DMS53 treated with DMSO at 0.1 percent for 48 hours (cell line): ENCODE data around the gene TERT.
"Not testable (repeated sequence)": the region's sequence is repeated elsewhere in the genome, so short reads cannot be mapped to it uniquely, and the experiment has no call there.

Experiments used
- DNase-seq: peaks from one replicate; lab custom pipeline; 2025; ENCODE audit not compliant: unreplicated experiment; lab: John Stamatoyannopoulos, UW

The TERT gene

DNA sequence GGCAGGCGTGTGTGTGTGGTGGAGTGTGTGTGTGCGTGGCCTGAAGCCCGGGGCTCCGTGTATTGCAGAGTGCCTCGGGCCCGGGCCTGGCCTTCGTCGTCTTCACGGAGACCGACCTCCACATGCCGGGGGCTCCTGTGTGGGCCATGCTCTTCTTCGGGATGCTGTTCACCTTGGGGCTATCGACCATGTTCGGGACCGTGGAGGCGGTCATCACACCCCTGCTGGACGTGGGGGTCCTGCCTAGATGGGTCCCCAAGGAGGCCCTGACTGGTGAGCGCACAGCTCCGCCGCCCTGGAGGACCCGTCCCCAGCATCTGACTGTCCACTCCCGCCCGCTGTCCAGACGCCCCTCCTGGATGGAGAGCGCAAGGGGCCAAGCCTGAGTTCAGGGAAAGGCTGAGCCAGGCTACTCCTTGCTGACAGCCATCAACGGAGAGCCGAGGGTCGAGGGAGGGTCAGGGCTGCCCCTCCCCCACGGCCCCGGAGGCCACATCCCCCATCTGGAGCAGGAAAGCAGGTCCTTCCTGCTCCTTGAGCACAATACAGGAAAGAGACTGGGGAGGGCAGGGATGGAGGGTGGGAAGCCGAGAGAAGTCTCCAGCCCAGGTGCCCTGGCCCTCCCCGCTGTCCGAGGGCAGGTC is 51.3 kb downstream of the TERT start:
- no peak for DNase-seq

GRCh38 chr5:1242733-1243486 is 52.0 kb downstream of the TERT start:
- no peak for DNase-seq

DNA sequence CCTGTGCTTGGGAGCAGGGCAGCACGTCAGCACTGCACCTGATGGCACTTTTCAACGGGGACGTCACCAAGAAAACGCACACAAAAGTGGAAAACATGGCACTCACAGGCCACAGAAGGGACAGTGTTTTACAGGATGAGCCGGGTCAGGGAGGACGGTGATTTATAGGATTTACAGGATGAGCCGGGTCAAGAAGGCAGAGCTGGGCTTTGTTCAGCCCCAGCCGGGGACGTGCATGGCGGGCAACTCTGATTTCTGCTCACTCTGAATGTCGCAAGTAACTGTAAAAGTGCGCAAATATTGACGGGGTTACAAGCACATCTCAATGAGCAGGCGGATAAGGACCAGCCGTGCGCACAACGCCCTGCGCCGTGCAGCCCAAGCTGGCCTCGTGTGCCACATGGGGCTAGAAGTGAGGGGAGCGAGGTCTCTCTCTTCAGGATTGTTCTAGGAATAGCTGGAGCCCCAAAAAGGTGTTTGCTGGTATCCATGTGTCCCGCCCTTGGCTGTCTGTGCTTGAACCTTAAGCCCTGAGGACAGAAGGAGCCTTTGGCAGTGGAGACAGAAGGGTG is 53.3 kb downstream of the TERT start:
- no peak for DNase-seq

DNA sequence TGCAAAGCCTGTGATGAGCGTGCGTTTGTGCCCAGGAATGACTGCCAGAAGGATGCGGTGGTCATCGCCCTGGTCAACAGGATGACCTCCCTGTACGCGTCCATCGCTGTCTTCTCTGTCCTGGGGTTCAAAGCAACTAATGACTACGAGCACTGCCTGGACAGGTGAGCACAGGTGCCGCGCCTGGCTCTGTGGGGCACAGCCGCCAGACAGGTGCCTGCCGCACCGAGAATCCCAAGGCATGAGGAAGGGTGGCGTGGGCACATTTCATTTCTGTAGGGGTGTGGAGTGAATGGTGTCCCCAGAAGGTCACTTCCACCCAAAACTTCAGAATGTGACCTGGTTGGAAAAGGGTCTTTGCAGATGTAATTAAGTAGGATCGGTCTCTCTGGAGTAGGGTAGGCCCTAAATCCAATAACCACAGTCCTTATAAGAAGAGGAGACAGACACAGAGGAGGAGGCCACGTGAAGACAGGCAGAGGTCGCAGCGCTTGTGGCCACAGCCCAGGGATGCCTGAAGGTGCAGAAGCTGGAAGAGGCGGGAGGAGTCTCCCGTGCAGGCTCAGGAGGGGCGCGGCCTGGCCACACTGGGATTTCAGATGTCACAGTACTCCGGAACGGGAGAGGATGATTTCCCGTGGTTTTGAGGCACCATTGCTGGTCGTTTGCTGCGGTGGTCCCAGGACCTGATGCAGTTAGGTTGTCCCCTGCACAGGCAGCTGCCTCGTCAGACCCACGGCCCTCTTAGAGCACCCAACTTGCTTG is 54.2 kb downstream of the TERT start:
- DNase-seq, result no peak

DNA sequence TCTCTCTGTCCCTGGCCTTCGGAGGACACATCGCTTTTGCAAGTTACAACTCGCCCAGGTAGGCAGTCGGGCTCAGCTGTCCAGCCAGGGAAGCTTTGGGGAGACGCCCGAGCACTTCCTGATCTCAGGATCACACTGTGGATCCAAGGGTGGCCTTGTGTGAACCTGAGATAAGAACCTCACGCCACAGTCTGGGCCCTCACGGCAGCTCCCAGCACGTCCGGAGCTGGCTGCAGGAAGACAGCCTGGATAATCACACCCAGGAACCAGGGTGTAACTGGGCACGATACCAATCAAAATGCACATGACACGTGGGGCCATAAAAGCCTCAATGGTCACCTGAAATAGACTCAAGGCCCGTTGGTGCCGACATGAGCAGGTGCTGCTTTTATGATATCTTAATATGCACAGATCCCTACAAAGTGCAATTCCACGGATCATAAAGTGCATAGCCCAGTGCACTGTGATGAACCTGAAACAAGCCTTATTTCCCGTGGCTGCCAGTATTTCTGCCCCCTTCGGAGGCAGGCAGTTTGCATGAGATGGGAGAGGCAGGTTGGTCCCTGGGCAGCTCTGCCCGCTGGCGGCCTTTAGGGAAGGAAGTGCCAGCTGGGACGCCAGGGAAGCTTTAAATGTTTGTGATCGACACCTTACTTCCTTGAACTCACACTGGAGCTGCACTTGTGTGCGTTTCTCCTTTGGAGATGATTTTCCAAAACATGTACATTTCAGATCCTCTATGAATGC is 55.2 kb downstream of the TERT start:
- DNase-seq, result no peak

GRCh38 chr5:1235838-1236237 is 59.0 kb downstream of the TERT start:
- no peak for DNase-seq

DNA sequence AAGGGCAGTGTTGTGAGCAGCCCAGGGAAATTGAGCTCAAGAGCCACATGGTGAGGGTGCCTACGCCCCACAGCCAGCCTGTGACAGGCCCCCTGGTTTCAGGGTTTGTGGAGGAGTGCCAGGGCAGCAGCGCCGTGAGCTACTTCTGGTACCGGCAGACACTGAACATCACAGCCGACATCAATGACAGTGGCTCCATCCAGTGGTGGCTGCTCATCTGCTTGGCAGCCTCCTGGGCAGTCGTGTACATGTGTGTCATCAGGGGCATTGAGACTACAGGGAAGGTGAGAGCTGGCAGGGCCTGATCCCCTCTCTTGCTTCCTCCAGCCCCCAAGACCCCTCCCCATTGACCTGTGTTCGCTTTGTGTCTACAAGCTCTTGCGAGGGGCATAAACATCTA is 59.5 kb downstream of the TERT start:
- peak; percentile 74 for DNase-seq

- DNase-seq, result peak; percentile 30
These were observed 62.1 kb downstream of the TERT start for GRCh38 chr5:1232780-1233179.

DNA sequence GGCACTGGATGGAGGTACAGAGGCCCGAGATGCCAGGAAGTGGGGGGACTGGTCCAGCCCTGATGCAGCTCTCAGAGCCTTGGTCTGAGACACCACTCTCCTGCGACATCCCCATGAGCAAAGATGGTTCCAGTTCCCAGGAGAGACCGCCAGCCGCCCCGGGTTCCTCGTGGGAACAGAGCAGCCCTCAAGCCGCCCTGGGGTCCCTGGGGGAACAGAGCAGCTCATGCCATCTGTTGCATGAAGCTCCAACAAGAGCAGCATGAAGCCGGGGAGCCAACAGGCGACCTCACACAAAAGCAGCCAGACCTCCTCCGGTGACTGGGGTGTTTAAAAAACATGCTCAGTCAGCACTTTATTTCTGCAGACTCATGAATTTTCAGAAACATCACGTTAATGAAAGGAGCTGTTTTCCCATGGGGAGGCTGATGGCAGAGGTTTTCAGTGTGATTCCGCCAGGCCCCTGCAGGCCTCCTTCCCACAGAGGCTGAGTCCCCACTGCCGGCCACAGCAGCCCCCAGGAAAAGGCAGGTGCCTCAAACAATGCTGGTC is 63.4 kb downstream of the TERT start:
- no peak for DNase-seq

GRCh38 chr5:1230551-1230950 is 64.3 kb downstream of the TERT start:
- no peak for DNase-seq

DNA sequence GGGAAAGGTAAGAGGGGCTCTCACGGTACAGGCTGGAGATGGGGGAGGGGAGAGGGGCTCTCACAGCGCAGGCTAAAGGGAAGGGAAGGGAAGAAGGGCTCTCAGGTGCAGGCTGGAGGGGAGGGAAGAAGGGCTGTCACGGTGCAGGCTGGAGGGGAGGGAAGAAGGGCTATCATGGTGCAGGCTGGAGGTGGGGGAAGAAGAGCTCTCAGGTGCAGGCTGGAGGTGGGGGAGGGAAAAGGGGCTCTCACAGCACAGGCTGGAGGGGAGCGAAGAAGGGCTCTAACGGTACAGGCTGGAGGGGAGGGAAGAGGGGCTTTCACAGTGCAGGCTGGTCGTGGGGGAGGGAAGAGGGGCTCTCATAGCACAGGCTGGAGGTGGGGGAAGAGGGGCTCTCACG is 65.0 kb downstream of the TERT start:
- no peak for DNase-seq

DNA sequence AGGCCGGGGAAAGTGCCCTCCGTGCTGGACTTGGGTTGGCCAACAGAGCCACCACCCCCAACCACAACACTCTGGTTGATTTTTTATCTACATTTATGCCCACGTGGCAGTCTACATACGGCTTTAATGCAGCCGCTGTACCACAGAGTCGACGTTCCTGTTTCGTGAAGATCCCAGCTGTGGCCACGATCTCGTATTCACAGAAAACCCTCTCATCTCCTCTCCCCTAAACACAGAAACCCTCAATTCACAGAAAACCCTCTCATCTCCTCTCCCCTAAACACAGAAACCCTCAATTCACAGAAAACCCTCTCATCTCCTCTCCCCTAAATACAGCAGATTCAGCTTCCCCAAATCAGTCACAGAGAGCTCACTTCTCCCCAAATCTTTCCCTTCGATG is 65.8 kb downstream of the TERT start:
- DNase-seq, result not testable (repeated sequence)

- DNase-seq, result no peak
These were observed 66.7 kb downstream of the TERT start for GRCh38 chr5:1228120-1228519.

DNA sequence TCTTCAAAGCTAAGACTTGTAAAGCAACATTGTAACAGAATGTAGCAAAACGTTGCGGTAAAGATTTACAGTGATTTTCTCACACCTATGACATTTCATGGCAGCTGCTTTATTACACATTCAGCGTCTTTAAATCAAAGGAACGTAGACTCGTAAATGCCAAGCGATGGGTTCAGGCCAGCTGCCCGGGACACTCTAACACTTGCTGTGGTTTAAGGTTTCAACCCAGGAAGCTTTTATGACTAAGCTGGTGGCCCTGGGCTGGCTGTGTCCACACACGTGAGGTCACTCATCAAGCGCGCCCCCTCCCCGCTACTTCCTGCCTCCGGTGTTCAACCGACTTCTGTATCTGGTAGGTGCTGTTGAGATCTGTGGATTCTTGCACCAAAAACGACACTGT is 67.2 kb downstream of the TERT start:
- peak; percentile 95 for DNase-seq

DNA sequence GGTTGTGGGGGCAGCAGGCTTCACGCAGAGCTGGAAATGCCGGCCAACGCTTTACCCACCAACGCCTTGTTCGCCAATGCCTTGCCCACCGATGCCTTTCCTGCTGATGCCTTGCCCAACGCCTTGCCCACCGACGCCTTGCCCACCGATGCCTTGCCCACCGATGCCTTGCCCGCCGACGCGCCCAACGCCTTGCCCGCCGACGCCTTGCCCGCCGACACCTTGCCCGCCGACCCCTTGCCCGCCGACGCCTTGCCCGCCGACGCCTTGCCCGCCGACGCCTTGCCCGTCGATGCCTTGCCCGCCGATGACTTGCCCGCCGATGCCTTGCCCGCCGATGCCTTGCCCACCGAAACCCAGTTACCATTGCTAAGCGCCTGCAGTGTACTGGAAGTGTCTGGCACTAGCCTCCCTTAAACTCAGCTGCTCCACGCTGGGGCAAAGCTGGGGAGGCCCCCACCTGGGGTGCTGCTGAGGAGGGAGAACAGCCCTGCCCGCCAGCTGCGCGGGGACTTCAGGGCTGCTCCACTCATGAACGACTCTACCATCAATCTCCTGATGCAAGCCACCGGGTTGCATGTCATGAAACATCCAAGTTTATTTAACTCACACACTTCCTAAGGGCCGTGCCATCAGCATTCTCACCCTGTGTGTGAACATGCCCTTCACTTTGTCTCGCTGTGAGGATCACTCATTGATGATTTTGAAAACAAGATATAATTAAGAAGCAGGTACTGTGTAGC is 67.9 kb downstream of the TERT start:
- DNase-seq, result no peak

- DNase-seq, result no peak
These were observed 68.6 kb downstream of the TERT start for GRCh38 chr5:1226231-1226630.

- DNase-seq, result no peak
These were observed 69.8 kb downstream of the TERT start, which contains the start of gene SLC6A18 for GRCh38 chr5:1225081-1225480. Gene SLC6A18 (plus strand): TSS chr5:1225381. CDS start chr5:1225478, 97 bp downstream.

DNA sequence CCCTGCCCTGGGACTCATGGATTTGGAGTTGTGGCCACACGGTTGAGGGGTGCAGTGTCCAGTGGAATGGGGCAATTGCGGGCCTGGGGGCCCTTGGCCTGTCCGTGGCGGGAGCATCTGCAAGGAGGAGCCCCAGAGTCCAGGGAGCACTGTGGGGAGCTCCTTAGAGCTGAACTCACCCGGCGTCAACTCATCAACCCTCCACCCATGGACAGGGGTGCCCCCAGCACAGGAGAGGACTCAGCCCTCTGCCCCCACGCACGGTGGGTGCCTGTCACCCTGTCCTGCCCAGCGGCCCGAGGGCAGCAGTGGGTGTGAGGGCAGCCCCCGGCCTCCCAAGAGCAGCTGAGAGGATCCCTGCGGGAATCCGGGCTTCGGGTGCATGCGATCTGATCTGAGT is 70.2 kb downstream of the TERT start:
- DNase-seq, result no peak

GRCh38 chr5:1223278-1223670 is 71.6 kb downstream of the TERT start:
- DNase-seq, result no peak
